Tibial nerve (tissue), 4 donors: ENCODE measurements around the gene BAIAP3. TPM values are rescaled to one million over a fixed set of nuclear protein-coding genes. Genes with fewer than 3 reads are reported as not detected.

ENCODE experiments used
- DNase-seq, 2 donors: peaks; one replicate each; pipeline ENCODE4 v3.0.0-alpha.2; 2019; ENCODE audit warnings: low spot score in 2 of 2
- H3K27ac ChIP-seq, 4 donors: fragments of 200-600 bp; sonication (generic) in 3 of 4; one replicate each; pipeline ENCODE4 v1.5.1; 2017 to 2019; ENCODE audit warnings: mild to moderate bottlenecking in 1 of 4
- H3K27me3 ChIP-seq, 2 donors: fragments of 200-600 bp; sonication (generic) in 1 of 2; one replicate each; pipeline versions ENCODE4 v1.5.1 to v1.6.0; 2017 to 2019
- H3K36me3 ChIP-seq, 3 donors: fragments of 200-600 bp; sonication (generic); one replicate each; pipeline ENCODE4 v1.5.1; 2018 to 2019
- H3K4me1 ChIP-seq, 4 donors: fragments of 200-600 bp; sonication (generic) in 3 of 4; one replicate each; pipeline ENCODE4 v1.5.1; 2017 to 2019
- H3K4me3 ChIP-seq, 4 donors: fragments of 200-600 bp; sonication (generic) in 3 of 4; one replicate each; pipeline ENCODE4 v1.5.1; 2017 to 2019; ENCODE audit warnings: mild to moderate bottlenecking in 1 of 4, moderate library complexity in 1 of 4
- H3K9me3 ChIP-seq, 4 donors: fragments of 200-600 bp; sonication (generic) in 3 of 4; one replicate each; pipeline ENCODE4 v1.5.1; 2017 to 2019
- CTCF ChIP-seq, 5 experiments: fragments of 200-600 bp in 3 of 5; fragments of 450-650 bp in 2 of 5; sonication (generic) in 3 of 5; IDR thresholded peaks; one replicate each; pipeline ENCODE4 v1.5.1; 2016 to 2019; ENCODE audit warnings: antibody characterized with exemption in 5 of 5, mild to moderate bottlenecking in 3 of 5, moderate library complexity in 2 of 5
- EP300 ChIP-seq, 2 donors: sonication (generic); formaldehyde crosslinking; IDR thresholded peaks; one replicate each; pipeline ENCODE4 v1.6.1; 2017; ENCODE audit warnings: antibody characterized with exemption in 2 of 2, mild to moderate bottlenecking in 1 of 2
- POLR2A ChIP-seq, 2 donors: fragments of 450-650 bp; IDR thresholded peaks; one replicate each; pipeline ENCODE4 v1.6.1; 2017; ENCODE audit warnings: antibody characterized with exemption in 2 of 2, mild to moderate bottlenecking in 2 of 2, moderate library complexity in 2 of 2
- WGBS, 2 donors: methylation state at CpG; one replicate each; pipeline ENCODE4 v1.1.5; 2018; 5-methylcytosine and 5-hydroxymethylcytosine counted together
- total RNA-seq, 4 donors: library from RNA; depleted of rRNA; stranded (reverse); fragments of >200 nt; gene quantifications; one replicate each; pipeline ENCODE4 v1.1.0, GENCODE V29; 2016

The BAIAP3 gene
- total RNA-seq, 4 donors from 2014 or later, result 0.66 to 2.7 (median 2.3) TPM

DNA sequence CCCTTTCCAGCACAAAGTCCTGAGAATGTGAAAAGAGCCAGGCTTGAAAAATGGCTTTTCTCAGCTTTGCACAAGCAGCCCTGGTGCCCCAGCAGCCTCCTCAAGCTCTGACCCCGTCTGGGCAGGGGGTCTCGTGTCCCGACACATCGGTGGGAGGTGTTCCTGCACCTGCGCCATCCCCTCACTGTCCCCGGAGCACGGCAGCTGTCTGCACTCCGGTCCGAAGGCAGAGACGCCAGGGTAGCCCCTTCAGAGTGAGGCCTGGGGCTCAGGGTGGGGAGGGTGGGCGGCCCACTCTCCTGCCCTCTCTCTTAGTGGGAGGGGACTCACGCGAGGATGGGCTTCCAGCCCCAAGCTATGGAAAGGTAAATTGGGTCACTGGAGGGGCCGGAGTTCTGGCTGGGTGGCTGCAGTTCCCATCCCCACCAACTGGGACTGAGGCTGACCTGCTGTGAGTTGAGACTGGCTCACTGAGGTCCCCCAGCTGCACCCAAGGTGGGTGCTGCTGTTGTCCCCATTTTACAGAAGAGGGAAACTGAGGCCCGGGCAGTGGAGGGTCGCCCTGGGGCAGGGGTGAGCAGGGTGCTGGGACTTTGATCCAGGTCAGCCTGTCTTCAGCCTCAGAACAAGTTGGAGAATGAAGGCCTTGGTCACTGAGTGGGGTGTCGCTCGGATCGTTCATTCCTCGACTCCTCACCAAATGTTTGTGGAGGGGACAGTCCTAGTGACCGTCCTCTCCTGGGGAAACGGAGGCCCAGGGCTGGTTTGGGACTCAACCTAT is 2.3 kb upstream of the BAIAP3 start:
- Histone ChIP-seq H3K36me3 (peaks cover 0 to 23% (median 0%) of the 10 kb centered on the region in 3 donors), H3K4me3 (peak overlapping the region in 3 of 4 donors; percentile 0 to 41 (median 23)), H3K4me1 (peaks cover 0 to 36% (median 22%) of the 10 kb centered on the region in 4 donors), H3K27ac (peak overlapping the region in 2 of 4 donors; percentile 26 to 68), H3K27me3 (peaks cover 3 to 60% of the 10 kb centered on the region in 2 donors), H3K9me3 (peaks cover 0 to 10% (median 0%) of the 10 kb centered on the region in 4 donors)
- TF ChIP-seq POLR2A (IDR thresholded peaks at IDR 0.05), result no peak
- no peak for TF ChIP-seq EP300 (IDR thresholded peaks at IDR 0.05)
- no peak for TF ChIP-seq CTCF (IDR thresholded peaks at IDR 0.05)
- no peak for DNase-seq
- 42 to 47% methylated on average over 18 to 22 of the region's 22 CpGs for WGBS, 2 donors

GRCh38 chr16:1331712-1332617 is 1.5 kb upstream of the BAIAP3 start:
- TF ChIP-seq POLR2A (IDR thresholded peaks at IDR 0.05) (no peak), CTCF (IDR thresholded peaks at IDR 0.05) (no peak), EP300 (IDR thresholded peaks at IDR 0.05) (no peak)
- peaks cover 3 to 68% of the 10 kb centered on the region in 2 donors for H3K27me3 ChIP-seq
- peak overlapping the region in 2 of 4 donors; percentile 26 to 68 for H3K27ac ChIP-seq
- WGBS, 2 donors, result 5 to 6% methylated on average over 28 to 32 of the region's 34 CpGs
- peak in 1 of 2 donors; percentile 24 for DNase-seq
- H3K4me3 ChIP-seq, result peak overlapping the region; percentile 0 to 41 (median 15)
- peaks cover 0 to 10% (median 0%) of the 10 kb centered on the region in 4 donors for H3K9me3 ChIP-seq
- H3K36me3 ChIP-seq, result peaks cover 0 to 17% (median 0%) of the 10 kb centered on the region in 3 donors
- H3K4me1 ChIP-seq, result peaks cover 0 to 36% (median 22%) of the 10 kb centered on the region in 4 donors

GRCh38 chr16:1332618-1333148 is 762 bp upstream of the BAIAP3 start:
- Histone ChIP-seq H3K9me3 (peaks cover 0 to 10% (median 0%) of the 10 kb centered on the region in 4 donors), H3K4me1 (peaks cover 0 to 36% (median 22%) of the 10 kb centered on the region in 4 donors), H3K27ac (no peak overlapping the region), H3K36me3 (peaks cover 0 to 10% (median 0%) of the 10 kb centered on the region in 3 donors), H3K4me3 (peak overlapping the region in 3 of 4 donors; percentile 24 to 41 (median 31)), H3K27me3 (peaks cover 3 to 76% of the 10 kb centered on the region in 2 donors)
- DNase-seq, result no peak
- no peak for TF ChIP-seq POLR2A (IDR thresholded peaks at IDR 0.05)
- TF ChIP-seq CTCF (IDR thresholded peaks at IDR 0.05), result no peak
- TF ChIP-seq EP300 (IDR thresholded peaks at IDR 0.05), result no peak
- 7 to 10% methylated on average over 22 to 24 of the region's 26 CpGs for WGBS, 2 donors

DNA sequence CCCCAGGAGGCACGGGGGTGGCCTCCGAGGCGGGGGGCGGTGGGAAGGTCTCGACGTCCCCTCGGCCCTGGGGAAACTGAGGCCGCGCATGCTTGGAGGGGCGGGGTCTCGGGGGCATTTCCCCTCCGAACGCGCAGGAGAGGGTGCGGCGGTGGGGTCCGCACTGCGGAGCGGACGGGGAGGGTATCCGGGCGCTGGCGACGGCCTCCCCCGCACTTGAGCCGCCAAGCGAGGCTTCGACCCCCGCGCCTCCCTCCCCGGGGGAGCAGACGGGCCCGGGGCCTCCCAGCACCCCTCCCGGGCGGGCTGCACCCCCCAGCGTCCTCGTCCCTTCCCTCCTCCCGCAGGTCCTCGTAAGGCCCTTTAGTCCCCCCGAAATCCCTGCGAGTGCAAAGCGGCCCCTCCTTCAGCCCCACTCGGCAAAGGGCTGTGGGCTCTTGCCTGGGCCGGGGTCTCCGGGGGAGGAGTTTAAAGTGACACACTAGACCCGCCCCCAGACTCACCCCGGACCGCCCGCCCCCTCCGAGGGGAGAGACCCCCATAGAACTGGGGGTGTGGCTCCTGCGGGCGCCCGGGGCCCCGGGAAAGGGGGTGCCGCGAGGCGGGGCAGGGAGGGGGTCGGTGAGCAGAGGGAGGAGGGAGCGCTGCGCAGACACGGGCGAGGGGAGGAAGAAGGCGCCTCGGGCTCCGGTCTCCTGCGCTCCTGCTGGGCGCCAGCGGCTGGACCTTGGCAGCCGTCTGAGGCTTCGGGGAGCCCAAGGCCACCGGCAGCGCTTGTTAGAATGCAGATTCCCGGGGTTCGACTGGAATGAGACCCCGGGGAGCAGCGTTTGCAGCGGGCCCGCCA is 632 bp downstream of the BAIAP3 start:
- DNase-seq, result no peak
- peaks cover 3 to 89% of the 10 kb centered on the region in 2 donors for H3K27me3 ChIP-seq
- TF ChIP-seq POLR2A (IDR thresholded peaks at IDR 0.05) (no peak), EP300 (IDR thresholded peaks at IDR 0.05) (no peak), CTCF (IDR thresholded peaks at IDR 0.05) (no peak)
- H3K27ac ChIP-seq, result peak overlapping the region in 1 of 4 donors; percentile 40
- peak overlapping the region in 3 of 4 donors; percentile 21 to 42 (median 41) for H3K4me3 ChIP-seq
- peaks cover 0 to 10% (median 0%) of the 10 kb centered on the region in 4 donors for H3K9me3 ChIP-seq
- H3K4me1 ChIP-seq, result peaks cover 0 to 36% (median 22%) of the 10 kb centered on the region in 4 donors
- 1 to 3% methylated on average over 33 to 38 of the region's 78 CpGs for WGBS, 2 donors
- peaks cover 0 to 4% (median 0%) of the 10 kb centered on the region in 3 donors for H3K36me3 ChIP-seq
